Activated naive CD8-positive, alpha-beta T cell treated with anti-CD3 and anti-CD28 coated beads for 36 hours (primary cell): ENCODE data around the gene SRGAP2C. TPM values are rescaled to one million over a fixed set of nuclear protein-coding genes. Genes with fewer than 3 reads are reported as not detected.
"Not testable (repeated sequence)": the region's sequence is repeated elsewhere in the genome, so short reads cannot be mapped to it uniquely, and the experiment has no call there.

Source experiments
- DNase-seq: peaks from one replicate; pipeline ENCODE4 v3.0.0; 2021
- H3K27ac Mint-ChIP-seq: one replicate; pipeline ENCODE4 v1.8.0; 2022; ENCODE audit warnings: mild to moderate bottlenecking, moderate library complexity, mixed read lengths
- H3K27me3 Mint-ChIP-seq: one replicate; pipeline ENCODE4 v1.8.0; 2022; ENCODE audit warnings: mild to moderate bottlenecking, mixed read lengths
- H3K36me3 Mint-ChIP-seq: one replicate; pipeline ENCODE4 v1.8.0; 2021; ENCODE audit warnings: mild to moderate bottlenecking, mixed read lengths
- H3K4me1 Mint-ChIP-seq: one replicate; pipeline ENCODE4 v1.8.0; 2021; ENCODE audit warnings: mixed read lengths
- H3K4me3 Mint-ChIP-seq: one replicate; pipeline ENCODE4 v1.8.0; 2022; ENCODE audit warnings: mild to moderate bottlenecking, moderate library complexity, mixed read lengths
- H3K9me3 Mint-ChIP-seq: one replicate; pipeline ENCODE4 v1.8.0; 2022; ENCODE audit warnings: mixed read lengths
- total RNA-seq, 2 experiments: library from RNA; stranded (reverse); gene quantifications; one replicate each; pipeline ENCODE4 v1.2.3, GENCODE V29; 2021

Gene SRGAP2C
- 10 to 100 TPM; 14.6 to 19.1 TPM for total RNA-seq

DNA sequence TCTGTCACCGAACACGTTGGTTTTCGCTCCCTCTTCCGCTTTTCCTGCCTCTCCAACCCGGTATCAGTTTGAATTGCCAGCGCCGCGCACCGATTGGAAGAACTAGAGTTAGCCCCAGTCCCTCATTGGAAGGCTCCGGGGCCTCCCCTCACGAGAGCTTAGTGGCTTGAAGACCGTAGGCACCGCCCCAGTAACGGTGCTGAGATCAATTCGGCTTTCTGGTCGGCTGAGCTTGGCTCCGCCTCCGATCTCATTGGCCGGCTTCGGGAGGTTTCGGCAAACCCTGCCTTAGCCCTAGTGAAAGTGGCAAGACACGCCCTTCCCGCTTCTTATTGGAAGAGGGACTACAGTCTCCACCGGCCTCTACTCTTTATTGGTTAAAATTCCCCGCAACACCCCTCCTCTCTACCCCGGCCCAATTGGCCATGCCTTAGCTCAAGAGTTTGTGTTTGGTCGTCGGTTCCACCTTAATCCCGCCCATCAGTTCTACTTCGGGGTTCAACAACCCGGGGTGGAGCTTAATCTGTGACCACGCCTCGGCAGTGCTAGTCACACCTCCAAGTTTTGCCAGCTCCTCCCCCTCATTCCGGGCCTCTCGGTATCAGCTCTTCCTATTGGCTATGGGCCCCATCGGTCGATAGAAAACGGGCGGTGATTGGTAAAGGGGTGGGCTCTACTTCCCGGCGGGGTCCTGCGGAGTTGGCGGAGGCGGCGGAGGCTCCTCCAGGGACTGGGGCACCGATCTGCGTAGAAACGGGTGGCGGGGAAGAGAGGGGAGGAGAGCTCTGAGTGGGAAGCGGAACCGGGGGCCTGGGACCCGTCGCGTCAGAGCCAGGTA lies at the start of gene SRGAP2C, which contains the start of gene FAM72B:
Gene SRGAP2C, plus strand, starts transcription at position 686 of the 838 bp plus-strand sequence. CDS start 2,472 bp downstream, outside the sequence.
Gene FAM72B, minus strand, starts transcription at position 51 of the 838 bp plus-strand sequence. CDS start 851 bp downstream, outside the sequence.
- peak; percentile 89 for DNase-seq
- not testable (repeated sequence) for H3K36me3 Mint-ChIP-seq, H3K27me3 Mint-ChIP-seq, H3K9me3 Mint-ChIP-seq, H3K4me1 Mint-ChIP-seq
- Mint-ChIP-seq H3K27ac (peak within 1 kb of the TSS; percentile 88), H3K4me3 (peak within 1 kb of the TSS; percentile 87)

DNA sequence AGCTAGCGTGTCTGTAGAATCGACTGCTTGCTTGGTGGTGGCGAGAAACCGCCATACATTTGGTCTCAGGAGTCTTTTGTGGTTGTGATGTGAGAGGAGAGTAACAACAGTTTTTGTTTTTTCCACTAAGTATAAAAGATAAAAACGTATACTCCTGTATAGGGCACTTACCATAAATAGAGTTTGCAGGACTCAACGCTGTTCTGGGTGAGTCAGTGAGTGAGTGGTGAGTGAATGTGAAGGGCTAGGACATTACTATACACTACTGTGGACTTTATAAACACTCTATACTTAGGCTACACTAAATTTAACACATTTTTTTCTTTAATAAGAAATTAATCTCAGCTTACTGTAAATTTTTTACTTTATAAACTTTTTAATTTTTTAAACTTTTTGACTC lies 44.4 kb upstream of the SRGAP2C start:
- not testable (repeated sequence) for H3K27ac Mint-ChIP-seq

DNA sequence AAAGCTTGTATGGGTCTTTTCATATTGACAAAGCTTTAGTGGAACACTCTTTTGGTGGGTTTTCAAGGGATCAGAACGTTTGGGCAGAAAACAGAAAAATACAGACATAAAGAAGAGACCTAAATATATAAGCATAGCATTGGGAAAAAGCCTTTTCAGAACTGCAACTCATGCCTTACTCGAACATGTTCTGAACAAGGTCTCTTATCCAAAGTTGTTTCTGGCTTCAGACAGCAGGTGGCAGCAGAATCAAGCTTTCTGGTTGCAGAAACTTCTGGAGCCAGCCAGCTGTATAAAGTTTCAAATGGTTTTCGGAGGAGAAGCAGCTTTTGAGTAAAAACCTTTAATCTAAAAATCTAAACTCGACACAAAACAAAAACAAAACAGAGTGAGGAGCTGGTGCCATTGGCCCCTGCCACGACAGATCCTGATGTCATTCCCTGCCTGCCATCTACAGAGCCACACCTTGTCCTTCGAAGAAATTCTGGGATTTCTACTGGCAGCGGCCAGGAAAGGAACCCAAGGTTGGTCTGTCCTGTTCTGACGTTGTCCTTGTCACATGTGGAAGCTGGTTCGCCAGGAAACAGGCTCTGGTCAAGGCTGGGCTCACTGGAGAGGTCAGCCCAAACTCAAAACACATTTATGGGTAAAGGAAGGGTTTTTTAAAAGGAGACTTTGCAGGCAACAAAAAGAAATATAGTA lies 36.1 kb upstream of the SRGAP2C start:
- not testable (repeated sequence) for H3K4me3 Mint-ChIP-seq, H3K27me3 Mint-ChIP-seq, H3K4me1 Mint-ChIP-seq, H3K27ac Mint-ChIP-seq, DNase-seq, H3K36me3 Mint-ChIP-seq, H3K9me3 Mint-ChIP-seq

More for the DNA sequence above, 44.4 kb upstream of the SRGAP2C start:
- H3K9me3 Mint-ChIP-seq, H3K4me3 Mint-ChIP-seq, H3K27me3 Mint-ChIP-seq, DNase-seq, H3K36me3 Mint-ChIP-seq, H3K4me1 Mint-ChIP-seq: not testable (repeated sequence)

DNA sequence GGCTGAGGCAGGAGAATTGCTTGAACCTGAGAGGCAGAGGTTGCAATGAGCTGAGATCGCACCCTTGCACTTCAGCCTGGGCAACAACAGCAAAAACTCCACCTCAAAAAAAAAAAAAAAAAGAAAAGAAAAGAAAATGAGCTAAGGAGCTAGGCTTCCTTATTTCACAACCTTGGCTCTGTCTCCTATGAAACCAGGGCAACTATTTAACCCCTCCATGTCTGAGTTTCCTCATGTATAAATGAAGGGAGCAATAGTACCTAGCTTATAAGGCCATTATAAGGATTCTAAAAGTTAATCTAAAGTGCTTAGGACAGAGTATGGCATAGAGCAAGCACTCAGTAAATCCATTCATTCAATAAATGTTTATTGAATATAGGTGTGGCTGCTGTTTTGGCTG lies 33.5 kb upstream of the SRGAP2C start:
- H3K36me3 Mint-ChIP-seq, H3K4me1 Mint-ChIP-seq, H3K27me3 Mint-ChIP-seq: not testable (repeated sequence)

DNA sequence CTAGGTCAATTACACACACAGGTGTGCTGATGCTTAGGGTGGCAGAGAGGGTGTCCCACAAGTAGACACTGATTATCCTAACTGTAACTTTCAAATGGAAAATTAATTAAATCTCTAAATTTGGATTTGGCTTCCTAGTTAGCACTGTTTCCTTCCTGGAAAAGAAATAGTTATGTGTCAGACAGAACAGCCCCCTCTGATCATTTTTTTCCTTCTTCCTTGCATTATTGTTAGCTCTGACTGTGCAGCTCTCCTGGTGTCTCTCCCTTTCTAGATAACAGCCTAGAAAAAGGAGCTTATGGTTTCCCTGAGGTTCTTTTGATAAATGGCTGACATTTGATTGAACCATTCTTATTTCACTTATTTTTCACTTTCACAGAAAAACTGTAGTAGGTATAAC lies 32.0 kb upstream of the SRGAP2C start:
- H3K36me3 Mint-ChIP-seq, H3K27me3 Mint-ChIP-seq, DNase-seq, H3K4me3 Mint-ChIP-seq, H3K4me1 Mint-ChIP-seq, H3K9me3 Mint-ChIP-seq, H3K27ac Mint-ChIP-seq: not testable (repeated sequence)

More for the DNA sequence above, 33.5 kb upstream of the SRGAP2C start:
- not testable (repeated sequence) for H3K27ac Mint-ChIP-seq, DNase-seq, H3K9me3 Mint-ChIP-seq, H3K4me3 Mint-ChIP-seq

DNA sequence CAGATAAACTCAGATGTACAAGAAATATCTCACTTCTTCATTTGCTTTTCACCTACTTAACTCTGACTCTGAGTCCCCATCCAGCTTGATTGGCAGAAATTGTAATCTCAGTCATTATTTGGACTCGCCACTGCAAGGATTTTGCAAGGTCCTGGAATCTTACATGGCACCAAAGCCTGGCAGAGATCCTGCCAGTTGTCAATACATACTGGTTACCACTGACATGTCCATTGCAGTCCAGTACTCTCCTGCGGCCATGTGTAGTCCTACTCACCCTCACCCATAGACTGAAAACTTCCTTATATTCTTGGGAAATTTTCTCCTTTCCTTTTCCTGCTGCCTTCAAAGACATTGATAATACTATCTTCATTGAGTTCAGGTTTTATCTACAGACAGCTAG lies 30.0 kb upstream of the SRGAP2C start:
- not testable (repeated sequence) for H3K36me3 Mint-ChIP-seq, DNase-seq, H3K4me1 Mint-ChIP-seq, H3K27me3 Mint-ChIP-seq, H3K4me3 Mint-ChIP-seq, H3K27ac Mint-ChIP-seq, H3K9me3 Mint-ChIP-seq

DNA sequence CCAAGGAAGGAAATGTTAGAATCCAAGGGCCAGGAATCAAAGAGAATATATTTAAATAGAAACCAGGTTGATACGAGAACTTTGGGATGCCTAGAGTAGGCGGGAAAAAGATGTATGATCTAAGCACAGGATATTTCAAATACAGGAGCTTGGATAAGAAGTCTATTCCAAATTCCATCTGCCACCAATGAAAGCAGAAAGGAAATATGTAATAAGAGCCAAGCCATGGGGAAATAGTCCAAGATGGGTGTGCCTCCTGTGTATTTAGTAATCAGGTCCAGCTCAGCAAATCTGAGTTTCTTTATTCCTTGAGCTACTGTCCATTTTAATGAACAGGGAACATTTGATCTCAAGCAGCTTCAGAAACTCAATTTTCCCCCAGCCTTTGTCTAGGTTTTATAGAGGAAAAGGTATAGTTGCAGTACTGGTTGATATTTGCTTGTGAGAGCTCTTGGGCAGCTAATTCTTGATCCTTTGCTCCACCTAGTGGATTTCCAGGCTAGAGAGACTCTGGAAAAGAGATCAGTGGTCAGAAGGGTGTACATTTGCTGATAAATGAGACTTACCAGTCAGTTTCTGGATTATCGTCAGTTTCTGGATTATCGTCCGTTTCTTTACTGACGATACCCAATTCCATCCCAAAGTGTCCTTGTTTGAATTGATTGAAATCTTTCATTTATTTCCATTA lies 29.0 kb upstream of the SRGAP2C start:
- not testable (repeated sequence) for H3K4me1 Mint-ChIP-seq, H3K36me3 Mint-ChIP-seq, H3K27ac Mint-ChIP-seq, DNase-seq, H3K27me3 Mint-ChIP-seq, H3K4me3 Mint-ChIP-seq, H3K9me3 Mint-ChIP-seq

DNA sequence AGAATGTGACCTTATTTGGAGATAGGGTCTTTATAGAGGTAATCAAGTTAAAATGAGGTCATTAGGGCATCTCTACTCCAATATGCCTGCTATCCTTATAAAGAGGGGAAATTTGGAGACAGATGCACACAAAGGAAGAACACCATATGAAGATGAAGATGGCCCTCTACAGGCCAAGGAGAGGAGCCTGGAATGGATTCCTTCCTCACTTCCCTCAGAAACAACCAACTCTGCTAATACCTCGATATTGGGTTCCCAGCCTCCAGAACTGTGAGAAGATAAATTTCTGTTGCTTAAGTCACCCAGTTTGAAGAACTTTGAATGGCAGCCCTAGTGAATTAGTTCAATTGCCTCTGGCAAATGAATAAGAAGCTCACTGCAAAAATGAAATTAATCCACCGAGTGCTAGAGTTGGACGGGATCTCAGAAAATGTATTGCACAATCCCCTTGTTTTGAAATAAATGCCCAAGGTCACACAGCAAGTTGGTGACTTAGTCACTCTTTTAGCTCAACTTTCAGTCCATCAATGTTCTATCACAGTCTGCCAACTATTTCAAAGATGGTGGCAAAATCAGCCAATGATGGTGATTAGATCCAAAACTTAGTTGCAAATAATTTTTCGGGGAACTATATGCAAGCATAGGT lies 27.7 kb upstream of the SRGAP2C start:
- DNase-seq, H3K4me1 Mint-ChIP-seq, H3K4me3 Mint-ChIP-seq, H3K27ac Mint-ChIP-seq, H3K27me3 Mint-ChIP-seq, H3K36me3 Mint-ChIP-seq, H3K9me3 Mint-ChIP-seq: not testable (repeated sequence)

DNA sequence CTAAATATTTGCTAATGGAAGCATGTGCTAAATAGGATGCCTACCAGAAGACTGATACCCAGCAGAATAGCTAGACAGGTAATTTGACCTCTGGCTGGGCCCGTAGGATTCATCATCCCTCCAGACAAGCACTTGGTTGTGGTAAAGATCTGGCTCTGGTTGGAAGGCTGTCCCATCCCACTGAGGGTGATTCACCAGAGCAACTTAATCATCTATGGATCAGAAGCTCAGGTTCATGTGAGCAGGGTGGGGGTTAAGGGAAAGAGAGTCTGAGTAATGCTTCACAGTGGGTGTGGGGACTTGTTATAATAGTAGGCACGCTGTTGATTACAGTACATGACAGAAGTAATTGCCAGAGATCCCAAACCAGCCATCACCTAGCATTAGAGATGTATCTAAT lies 27.2 kb upstream of the SRGAP2C start:
- not testable (repeated sequence) for H3K27ac Mint-ChIP-seq, H3K27me3 Mint-ChIP-seq, H3K9me3 Mint-ChIP-seq, H3K4me1 Mint-ChIP-seq, H3K36me3 Mint-ChIP-seq, DNase-seq, H3K4me3 Mint-ChIP-seq

DNA sequence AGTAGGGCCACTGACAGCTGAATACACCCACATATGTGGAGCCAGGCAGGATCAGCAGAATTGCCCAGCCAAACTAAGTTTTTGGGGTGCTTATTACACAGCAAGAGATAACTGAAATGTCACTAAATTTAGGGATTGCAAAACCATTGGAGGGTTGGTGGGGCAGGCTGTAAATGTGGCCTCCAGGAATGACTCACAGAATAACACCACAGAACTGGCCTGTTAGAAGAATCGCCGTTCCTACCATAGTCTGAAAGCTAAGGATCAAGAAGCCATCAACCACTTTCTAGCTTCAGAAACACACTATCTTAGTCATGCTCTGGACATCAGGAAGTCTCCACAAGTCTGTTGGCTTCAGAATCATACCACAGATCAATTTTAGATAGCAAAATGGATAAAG lies 24.7 kb upstream of the SRGAP2C start:
- H3K27me3 Mint-ChIP-seq, H3K4me3 Mint-ChIP-seq, H3K27ac Mint-ChIP-seq, H3K4me1 Mint-ChIP-seq, DNase-seq, H3K36me3 Mint-ChIP-seq, H3K9me3 Mint-ChIP-seq: not testable (repeated sequence)

DNA sequence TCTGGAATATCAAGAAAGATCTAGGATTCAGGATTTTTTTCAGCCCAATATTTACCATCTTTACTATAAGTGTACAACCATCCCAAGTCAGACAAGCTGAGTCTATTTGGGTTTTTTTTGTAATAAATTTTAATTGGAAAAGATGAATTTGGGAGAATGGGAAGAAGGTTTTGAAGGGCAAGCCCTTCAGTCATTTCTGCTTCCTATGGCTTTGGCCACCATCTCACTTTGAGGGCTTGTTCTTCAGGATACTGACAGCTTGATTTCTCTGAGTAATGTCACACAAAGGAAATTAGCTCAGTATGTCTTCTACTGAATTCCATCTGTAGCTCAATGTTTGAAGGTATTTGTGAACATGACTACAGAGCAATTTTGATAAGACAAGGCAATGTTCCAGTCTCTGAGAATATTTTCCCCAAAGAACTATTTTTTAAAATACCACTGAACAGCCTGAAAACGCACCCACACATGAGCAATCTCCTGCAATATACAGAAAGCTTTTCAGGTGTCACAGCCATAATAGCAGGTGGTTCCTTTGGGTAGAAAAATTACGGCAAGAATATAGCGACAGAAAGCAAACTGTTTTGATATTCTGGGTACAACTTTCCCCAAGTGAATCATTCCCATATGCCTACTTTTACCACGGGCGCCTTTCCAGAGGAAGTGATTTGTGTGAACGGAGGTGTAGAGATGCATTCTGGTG lies 23.4 kb upstream of the SRGAP2C start:
- H3K4me1 Mint-ChIP-seq, H3K27ac Mint-ChIP-seq, DNase-seq, H3K4me3 Mint-ChIP-seq, H3K36me3 Mint-ChIP-seq, H3K27me3 Mint-ChIP-seq, H3K9me3 Mint-ChIP-seq: not testable (repeated sequence)

DNA sequence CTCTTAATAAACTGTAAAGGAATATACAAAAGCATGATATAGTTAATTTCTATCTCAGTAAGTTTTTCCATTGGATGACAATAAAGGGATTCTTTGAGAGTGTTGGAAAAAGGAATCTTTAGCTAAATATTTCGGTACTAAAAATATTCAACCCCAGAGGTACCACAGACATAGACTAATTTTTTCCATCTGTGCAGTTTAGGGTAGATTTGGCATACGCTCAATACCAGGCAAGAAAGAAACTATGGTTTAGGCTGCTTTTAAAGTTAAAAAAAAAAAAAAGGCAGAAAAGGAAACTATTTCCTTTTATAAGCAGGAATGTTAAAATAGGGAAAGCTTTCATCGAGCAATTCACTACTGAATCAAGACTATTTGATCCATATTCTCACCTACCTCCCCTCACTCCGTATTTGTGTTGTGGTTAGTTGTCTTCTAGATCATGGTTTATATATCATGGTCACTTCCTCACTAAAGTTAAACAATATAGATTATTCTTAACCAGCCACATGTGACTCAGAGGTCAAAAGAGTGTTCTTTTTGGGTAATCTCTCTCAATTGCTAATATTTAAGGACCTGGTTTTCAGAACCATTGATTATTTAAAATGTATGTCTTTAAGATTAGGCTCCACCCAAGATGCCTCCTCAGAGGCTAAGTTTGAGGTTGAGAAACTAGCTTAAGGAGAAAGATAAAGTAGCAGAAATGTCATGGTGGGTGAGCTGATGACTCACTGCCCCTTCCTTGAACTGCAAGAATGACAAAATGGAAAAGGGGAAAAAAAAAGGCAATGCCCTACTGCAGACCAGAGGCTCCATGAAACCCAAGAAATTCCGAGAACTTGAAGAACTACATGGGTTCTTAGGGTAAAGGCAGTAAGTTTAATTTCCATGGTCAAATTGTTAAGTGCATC lies 20.7 kb upstream of the SRGAP2C start:
- H3K4me3 Mint-ChIP-seq, H3K4me1 Mint-ChIP-seq, H3K9me3 Mint-ChIP-seq, H3K27ac Mint-ChIP-seq, H3K36me3 Mint-ChIP-seq, H3K27me3 Mint-ChIP-seq: not testable (repeated sequence)
- DNase-seq = peak; percentile 2

DNA sequence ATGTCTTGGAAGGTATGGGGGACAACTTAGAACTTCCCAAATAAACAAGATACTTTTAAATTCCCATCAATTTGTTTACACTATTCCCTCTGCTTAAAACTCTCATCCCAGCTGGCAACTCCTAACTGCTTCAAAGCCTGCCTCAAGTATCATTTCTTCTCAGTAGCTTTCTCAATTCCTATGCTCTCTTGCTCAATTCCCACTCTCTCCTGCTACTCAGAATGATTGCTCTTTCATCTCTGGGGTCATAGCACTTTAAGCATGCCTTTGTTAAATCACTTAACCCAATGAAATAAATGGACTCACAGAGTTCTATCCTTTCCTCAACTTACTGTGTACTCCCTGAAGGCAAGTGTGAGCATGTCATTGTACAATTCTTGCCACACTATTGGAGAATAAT lies 19.5 kb upstream of the SRGAP2C start:
- not testable (repeated sequence) for H3K27me3 Mint-ChIP-seq, H3K27ac Mint-ChIP-seq, H3K4me1 Mint-ChIP-seq, H3K4me3 Mint-ChIP-seq, H3K9me3 Mint-ChIP-seq, DNase-seq, H3K36me3 Mint-ChIP-seq

DNA sequence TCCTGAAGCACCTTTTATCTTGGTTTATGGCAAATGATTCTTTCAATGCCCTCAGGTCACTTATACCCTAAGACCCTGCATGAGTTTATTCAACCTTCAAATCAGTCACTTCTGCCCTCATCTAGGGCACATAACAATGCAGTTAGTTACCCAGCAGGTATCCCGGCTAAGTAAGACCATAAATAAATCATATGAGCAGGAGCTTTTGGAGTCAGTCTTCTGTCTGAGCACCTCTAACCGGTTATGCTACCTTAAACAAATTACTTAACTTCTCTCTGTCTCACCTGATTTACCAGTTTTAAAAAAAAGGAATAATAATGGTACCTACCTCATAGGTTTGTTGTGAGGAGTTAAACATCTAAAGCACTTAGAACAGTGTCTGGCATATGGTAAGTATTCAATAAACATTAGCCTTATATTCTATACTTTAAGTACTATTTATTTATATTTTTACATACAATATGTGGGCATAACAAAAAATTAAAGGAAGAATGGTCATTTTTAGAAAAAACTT lies 17.5 kb upstream of the SRGAP2C start:
- DNase-seq, H3K36me3 Mint-ChIP-seq, H3K27ac Mint-ChIP-seq, H3K4me3 Mint-ChIP-seq, H3K4me1 Mint-ChIP-seq, H3K9me3 Mint-ChIP-seq, H3K27me3 Mint-ChIP-seq: not testable (repeated sequence)
